Dermis blood vessel endothelial cell (primary cell): Measurements from ENCODE around the gene IQSEC3. TPM values are rescaled to one million over a fixed set of nuclear protein-coding genes. Genes with fewer than 3 reads are reported as not detected.

Experiments used
- DNase-seq: peaks from one replicate; pipeline ENCODE4 v3.0.0; 2010
- total RNA-seq: library from RNA; depleted of rRNA; stranded (reverse); fragments of >200 nt; gene quantifications from 2 replicates; pipeline ENCODE4 v1.2.3, GENCODE V29; 2014

IQSEC3 gene
- total RNA-seq, 1 donor from 2014 or later, result under 0.01 TPM

DNA sequence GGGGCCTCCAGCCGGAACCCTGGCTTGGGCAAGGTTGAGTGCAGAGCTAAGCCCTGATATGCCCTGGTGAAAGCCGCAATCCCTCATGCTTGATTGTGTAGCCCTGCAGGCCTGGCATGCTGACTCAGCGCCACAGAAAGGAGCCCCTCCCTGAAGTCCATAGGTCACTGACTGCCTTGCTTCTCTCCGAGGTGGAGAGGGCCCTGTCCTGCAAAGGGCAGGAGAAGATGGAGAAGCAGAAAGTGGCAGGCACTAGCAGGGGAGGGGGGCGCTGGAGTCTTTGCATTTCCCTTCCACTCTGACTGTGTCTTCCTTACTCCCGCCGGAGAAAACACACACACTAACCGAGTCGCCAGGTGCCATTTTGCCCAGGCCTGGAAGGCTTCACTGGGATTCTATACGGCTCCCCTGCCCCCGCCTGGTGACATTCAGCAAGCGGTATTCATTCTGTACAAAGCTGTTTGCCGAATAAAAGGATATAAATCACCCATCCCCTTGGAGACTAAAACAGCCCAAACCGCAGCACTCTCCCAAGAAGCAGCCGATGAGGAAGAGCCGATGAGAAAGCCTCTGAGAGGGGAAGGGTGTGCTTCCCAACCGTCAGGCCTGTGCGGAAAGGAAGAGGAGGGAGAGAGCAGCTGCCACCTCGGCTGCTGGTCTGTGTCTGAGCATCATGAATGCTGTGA lies 77.5 kb downstream of the IQSEC3 start:
- no peak for DNase-seq

DNA sequence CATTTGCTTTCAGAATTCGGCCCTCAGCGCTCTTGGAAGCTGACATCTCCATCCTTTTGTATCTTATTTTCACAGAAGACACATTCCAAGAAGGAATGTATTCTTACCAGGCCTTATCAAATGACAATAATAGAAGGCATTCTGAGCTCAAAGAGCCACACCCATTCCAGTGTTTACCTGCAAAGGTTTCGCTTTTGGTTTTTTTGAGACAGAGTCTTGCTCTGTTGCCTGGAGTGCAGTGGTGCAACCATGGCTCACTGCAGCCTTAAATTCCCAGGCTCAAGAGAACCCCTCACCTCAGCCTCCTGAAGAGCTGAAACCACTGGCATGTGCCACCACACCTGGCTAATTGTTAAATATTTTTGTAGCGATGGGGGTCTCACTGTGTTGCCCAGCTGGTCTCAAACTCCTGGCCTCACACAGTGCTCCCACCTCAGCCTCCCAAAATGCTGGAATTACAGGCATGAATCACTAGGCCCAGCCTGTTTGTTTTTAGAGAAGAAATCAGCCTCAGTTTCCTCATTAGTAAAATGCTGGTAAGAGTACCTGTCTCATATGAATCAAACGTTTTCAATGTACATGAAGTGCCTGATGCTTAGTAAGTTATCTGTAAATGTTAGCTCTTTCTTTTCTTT lies 78.2 kb downstream of the IQSEC3 start:
- no peak for DNase-seq

DNA sequence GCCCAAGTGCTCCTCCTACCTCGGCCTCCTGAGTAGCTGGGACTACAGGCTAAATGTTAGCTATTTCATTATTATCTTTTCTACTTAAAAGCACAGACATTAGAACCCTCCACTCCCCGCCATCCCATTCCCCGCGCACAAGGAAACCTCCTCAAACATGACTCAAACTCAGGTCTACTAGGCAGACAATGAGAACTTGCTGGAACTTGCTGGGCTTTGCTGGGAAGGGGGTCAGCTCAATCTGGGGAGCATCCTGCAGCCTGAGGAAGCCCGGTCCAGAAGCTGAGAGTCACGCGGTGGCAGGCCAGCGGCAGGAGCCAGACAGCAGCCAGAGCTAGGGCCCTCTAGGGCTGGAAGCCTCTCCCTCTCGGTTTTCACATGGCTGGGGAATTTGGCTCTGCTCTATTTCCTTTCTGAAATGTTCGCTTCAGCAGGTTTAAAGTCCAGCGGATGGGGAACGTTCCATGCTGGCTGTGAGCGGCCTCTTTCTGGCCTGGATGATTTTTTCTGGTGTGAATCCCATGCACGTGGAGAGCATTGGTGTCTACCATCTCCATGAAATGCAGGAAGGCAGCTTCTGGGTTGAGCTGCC lies 78.9 kb downstream of the IQSEC3 start:
- no peak for DNase-seq

DNA sequence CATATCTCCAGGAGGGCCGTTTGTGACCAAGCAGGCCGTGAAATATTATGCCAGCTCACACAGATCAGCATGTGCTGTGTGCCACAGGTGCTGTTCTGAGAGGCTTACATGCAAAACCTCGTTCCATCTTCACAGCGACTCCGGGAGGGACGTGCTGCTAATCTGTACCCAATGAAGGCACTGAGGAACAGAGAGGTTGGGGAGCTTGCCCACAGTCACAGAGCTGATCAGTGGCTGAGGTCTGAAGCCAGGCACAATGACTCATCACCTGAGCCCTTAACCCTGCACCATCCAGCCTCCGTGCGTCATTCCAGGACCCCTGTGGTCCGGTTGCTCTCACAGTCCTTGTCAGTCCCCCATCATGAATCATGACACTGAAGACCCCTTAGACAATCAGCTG lies 80.7 kb downstream of the IQSEC3 start:
- DNase-seq, result no peak

DNA sequence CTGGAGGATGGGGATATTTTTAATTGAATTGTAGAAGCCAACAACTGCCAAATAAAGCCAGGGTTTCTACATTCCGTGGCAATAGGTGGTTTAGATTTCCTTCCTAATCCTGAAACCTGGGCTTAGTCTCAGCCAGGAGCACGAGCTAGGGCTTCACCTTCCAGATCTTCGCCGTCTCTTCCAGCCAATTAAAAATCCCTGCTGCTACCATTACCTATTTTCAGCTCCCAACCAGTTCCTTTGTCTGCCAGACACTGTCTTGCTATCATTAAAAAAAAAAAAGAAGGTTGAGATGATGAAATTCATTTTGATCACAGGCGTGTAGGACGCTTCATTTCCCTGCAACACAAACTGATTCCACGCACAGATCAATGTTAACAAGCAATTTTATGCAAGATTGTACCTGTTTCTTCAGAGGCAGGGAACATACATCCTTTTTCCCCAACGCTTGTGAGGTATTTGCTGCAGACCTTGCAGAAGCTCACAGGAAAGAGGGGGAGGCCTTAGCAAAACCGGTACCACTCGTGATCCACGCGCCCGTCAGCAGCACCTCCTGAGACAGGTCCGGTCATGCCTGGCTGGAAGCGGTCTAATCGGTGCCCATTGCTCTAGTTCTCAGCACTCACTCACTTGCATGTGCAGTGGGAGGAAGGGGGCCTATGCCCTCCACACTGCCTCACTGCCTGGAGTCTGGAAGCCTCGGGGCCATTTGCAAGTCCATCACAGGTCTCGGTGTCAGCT lies 82.3 kb downstream of the IQSEC3 start:
- no peak for DNase-seq

DNA sequence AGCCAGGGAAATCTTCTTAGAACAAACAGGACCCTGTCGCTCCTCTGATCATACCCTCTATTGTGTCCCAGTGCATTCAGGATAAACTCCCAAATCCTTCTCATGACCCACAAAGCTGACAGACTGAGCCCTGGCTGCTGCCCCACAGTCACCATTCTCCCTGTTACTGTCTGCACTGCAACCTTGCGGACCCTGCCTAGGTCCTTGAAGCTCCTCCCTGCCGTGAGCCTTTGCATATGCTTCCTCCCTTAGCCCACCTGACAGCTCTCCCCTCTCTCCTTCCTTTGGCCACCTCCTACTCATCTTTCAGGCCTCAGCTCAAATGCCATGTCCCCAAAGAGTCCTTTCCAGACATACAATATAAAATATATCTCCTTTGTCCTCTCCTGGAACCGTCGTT lies 85.0 kb downstream of the IQSEC3 start:
- no peak for DNase-seq

DNA sequence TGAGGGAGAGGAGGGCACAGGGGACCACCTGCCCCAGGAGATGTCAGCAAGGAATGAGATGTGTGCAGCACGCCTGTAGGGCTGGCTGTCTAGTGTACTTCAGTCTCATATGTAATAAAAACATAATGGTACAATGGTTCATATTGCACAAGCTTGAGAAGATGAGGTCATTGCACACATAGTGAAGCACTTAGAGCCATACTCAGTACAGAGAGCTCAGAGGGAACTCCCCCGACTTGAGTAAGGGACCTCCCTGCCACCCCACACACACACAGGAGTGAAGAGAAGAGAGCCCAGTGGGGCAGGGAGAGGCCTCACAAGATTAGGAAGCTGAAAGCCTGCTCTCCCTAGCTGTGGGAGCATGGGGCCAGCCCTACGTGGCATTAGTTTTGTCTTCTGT lies 85.9 kb downstream of the IQSEC3 start:
- DNase-seq, result no peak

DNA sequence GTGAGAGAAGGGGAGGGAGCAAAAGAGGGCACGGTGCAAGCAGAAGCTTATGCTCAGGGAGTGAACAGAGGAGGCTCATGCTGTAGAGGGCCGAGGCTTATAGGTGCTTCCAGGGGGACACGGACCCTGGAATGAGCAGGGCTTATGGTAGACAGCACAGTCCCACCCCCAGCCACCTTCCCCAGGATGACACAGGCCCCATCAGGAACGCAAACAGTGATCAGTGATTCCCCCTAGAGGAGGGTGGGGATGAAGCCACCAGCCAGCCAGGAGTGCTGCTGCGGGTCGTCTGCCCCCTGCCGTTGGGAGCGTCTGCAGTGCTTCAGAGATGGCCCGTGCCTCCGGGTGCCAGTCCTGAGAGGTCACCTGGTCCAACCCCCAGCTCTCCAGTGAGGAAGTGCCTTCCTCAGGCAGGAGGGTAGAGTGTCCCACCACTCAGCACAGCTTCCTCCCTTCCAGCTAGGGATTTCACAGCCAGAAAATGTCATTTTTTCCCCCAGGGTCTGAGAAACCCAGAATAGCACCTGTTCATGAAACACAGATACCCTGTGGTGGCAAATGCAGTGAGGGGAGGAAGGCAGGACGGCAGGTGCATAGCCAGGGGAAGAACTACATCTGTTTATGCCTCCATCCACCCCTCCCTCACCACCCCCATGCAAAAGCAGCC lies 86.6 kb downstream of the IQSEC3 start:
- peak; percentile 72 for DNase-seq

DNA sequence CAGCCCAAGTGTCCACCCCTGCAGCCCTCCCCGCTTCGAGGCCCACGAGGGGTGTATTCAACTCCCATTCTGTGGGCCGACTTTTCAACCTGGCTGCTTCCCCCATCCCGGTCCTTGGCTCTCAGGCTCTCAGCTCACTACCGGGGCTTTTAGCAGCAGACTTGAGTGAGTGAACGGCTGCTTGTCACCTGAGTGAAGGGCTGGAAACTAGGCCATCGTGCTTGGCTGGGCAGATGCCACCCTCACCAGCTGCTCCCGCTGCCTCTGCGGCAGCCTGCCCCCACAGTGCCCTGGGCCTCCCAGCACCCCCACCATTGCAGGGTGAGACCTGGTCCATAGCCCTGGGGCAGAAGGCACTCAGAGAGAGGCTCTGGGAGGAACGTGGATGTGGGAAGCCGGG lies 87.5 kb downstream of the IQSEC3 start:
- no peak for DNase-seq

DNA sequence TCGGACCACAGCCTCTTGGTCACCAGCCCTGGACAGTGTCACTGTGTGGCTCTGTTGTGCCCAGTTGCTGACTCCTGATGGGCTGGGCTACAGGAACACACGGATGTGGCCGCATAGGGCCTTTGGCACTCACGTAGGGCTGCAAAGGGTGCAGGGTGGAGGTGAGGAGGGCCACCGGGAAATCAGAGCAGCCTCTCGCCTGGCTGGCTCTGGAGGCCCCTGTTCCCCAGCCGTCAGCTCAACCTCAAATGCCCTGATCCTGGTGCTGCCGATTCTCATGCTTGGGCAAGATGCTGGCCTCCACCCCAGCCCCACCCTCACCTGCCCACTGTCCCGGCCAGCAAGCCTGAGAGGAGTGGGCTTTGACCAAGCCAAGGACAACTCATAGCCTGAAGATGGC lies 88.4 kb downstream of the IQSEC3 start:
- DNase-seq, result no peak

DNA sequence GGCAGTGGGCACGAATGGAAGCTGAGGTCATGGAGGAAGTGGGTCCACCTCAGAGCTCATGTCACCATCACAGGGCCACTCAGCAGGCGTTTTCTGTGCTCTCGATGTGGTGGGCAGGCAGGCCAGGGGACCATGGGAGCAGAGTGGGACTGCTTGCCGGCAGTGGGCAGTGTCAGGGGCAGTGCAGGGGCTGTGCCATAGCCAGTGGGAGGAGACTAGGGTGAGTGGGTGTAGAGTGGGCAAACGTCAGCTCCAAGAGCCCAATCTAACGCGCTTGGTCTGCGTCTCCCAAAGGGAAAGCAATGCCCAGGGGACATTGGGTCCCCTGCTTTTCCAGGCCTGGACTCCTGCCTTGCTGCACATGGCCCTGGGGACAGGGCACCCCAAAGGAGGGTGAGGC lies 89.1 kb downstream of the IQSEC3 start:
- no peak for DNase-seq

DNA sequence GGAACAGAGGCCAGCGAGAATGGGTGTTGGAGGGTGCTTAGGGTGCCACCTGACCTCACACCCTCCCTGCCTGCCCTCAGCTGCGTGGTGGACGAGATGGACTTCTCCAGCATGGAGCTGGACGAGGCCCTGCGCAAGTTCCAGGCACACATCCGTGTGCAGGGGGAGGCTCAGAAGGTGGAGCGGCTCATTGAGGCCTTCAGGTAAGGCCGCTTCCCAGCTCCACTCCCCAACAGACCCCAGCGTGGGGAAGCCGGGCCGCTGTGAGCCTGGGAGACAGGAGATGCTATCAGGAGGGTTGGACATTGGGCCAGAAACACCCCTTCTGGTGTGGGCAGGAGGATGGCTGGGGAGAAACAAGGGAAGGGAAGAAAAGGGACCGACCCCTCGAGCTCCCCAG lies 90.4 kb downstream of the IQSEC3 start:
- DNase-seq, result no peak

DNA sequence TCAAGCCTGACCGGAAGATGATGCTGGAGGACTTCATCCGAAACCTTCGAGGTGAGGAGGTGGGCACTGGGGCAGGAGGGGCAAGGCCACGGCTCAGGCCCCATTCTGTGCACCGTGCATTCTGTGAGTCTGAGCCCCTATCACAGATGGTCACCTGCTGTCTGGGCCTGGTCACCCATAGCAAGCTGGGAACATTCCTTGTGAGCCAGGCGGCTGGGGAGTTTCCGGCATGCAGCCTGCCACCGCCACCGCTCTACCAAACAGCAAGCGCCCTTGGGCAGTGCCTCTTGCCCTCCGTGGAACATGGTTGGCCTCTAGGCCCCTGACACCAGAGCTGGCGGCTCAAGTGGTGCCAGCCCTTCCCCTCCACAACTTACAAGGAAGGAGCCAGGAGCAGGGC lies 91.1 kb downstream of the IQSEC3 start:
- no peak for DNase-seq

DNA sequence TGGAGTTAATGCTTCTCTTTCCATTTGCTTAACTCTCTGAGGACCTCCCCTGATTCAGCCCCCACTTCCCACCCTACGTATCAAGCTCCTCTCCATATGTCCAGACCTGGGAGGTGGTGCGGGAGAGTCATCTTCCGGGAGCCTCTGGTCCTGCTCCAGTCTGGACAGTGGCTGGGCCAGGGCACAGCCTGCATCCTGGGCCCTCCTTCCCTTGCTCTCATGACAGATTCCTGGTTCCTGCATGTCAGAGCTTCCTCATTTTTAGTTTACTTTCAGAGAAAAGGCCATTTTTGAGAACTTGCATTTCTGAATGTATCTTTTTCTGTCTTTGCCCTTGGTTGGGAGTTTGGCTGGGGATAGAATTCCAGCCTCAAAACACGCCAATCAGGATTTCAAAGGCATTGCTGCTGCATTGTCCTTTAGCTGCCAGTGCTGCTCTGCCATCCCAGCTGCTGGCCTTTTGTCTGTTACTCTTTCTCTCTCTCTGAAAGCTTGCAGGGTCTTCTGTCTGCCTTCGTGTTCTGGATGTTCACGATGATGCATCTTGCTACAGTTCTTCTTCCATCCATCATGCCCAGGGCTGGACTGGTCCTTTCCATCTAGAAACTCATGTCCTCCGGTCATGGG lies 92.7 kb downstream of the IQSEC3 start:
- DNase-seq, result no peak

DNA sequence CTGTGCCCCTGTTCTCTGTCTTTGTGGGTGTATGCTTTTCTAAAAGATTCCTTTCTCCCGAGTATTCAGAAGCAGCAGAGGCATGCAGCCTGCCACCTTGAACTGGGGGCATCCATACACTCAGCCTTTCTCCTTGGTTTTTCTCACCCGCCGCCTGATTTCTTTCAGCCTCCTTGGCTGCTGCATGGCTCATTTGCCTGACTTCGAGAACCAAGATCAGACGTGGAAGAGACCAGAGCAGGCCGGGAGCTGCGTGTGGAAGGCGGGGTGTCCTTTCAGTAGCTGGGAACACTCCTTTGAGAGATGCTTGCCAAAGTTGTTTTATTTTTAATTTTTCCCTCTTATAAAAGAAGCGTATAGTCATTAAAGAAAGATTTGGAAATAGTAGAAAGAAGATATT lies 94.3 kb downstream of the IQSEC3 start:
- no peak for DNase-seq

DNA sequence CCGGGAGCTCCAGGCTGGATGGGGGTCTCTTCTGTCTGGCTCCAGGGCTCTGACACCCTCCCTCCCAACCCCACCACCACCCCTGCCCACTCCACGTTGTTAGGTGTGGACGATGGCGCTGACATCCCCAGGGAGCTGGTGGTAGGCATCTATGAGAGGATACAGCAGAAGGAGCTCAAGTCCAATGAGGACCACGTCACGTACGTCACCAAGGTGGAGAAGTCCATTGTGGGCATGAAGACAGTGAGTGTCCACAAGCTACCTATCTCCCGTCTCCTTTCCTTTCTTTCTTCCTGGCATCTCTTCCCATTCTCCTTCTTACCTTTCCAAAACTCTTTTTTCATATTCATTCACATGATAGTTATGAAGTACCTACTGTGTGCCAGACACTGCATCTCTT lies 95.3 kb downstream of the IQSEC3 start:
- no peak for DNase-seq

DNA sequence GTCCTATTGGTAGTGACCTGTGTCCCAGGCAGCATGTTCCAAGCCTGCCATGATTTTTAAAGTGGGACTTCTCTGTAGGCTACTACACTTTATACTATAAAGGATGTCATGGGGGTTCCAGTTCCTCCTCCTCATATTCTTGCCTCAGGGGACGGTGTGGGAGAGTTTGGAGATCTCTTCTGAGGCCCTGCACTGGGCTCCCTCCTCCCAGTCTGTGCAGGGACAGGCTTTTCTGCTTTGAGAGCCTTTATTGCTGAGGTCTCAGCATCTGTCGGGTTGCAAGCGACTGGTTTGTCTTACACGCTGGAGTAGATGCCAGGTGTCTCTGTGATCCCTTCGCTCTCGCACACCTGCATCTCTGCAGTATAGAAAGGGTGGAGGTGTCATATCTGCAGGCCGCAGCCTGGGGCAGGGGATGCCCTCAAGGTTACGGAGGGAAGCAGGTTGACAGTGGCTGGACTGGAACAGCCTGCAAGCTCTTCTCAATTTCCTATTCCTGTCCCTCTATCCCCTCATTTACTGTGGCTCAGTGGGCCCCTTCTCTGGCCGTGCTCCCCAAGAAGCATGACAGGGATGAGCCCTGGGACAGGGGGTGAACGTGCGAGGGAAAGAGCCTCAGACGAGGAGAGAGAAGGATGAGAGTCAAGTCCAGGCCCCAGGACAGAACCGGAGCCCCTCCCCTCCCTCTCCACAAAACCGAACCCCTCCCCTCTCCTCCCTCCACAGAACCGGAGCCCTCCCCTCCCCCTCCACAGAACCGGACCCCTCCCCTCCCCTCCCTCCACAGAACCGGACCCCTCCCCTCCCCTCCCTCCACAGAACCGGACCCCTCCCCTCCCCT lies 96.1 kb downstream of the IQSEC3 start:
- no peak for DNase-seq

DNA sequence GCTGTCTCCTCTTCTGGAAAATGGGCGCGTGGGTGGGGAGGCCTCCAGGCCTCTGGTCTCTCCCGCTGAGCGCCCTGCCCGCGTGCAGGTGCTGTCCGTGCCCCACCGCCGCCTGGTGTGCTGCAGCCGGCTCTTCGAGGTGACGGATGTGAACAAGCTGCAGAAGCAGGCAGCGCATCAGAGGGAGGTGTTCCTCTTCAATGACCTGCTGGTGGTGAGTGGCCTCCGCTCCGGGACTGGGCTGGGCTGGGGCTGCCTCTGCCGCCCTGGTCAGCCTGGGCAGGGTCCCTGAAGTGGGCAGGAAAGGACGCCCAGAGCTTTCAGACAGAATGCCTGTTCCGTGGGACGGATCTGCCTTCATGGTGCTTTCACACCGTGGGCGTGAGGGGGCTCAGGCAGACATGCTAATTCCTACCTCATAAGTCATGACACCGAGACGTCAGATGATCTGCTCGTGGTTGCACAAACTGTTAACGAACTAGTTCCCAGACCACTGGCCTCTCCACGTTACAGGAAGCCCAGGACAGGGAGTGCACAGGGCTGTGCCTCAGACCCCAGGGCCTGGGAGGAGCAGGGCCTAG lies 96.9 kb downstream of the IQSEC3 start:
- no peak for DNase-seq

DNA sequence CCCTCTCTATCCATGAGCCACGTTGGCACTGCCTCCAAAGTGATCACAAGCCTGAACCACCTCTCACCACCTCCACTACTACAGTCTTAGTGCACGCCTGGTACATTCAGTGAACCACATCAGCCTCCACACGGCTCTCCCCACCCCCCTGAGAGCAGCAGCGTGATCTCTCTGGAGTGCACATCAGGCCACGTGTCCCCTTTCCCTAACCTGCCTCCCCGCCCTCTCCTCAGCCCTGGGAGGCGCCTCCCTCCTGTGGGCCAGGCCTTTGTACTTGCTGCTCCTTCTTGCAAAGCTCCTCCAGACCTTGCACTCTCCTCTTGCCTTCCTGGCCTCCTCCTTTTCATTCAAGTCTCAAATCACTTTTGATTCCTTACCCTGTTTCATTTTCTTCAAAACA lies 97.6 kb downstream of the IQSEC3 start:
- no peak for DNase-seq

DNA sequence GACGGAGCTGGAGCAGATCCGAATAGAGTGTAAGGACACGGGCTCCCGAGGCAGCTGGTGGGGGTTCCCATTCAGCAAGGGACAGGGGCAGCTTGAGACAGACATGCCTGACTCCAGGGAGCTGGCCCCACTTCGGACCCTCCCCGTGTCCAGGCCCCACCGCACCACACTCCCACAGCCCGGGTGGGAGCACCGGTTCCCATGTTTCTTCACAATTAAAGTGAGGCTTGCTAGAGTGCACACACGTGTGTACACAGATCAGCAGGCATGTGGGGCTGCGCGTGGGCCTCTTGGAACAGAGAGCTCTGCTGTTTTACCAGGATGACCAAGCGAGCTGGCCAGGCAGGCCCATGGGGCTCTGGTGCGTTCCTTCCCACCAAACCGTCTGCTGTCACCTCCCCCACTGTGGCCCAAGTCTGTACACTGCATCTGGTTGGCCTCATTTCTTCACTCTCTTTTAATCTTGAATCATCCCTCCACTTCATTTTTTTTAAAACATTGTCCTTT lies 99.3 kb downstream of the IQSEC3 start:
- DNase-seq, result no peak

DNA sequence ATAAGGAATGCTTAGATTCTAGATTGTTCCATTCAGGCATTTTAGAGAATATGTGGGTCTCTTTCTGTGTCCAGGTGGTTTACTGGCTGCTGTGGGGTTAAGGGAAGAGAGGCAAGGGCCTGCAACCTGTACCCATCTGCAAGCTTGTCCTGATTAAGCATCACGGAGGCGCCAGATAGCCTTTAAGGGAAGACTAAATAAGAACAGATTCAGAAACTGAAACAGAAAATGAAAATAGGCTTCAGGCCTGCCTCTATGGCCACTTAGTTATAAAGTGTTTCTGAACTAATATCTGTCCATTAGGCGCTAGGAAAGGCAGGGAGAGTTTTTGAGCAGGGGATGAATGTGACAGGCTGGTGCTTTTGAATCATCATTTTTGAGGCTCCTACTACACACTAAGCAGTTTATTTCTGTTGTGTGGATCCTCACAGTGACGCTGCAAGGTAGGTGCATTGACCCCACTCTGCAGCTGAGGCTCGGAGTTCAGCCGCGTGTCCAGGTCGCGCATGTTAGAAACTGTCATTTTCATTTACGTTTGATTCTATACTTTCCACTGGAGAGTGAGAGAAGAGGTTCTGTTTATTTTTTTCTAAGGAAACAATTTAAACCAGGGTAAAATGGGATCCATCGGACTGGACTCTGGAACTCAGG lies 100.0 kb downstream of the IQSEC3 start:
- no peak for DNase-seq
